Stimulated activated CD4-positive, alpha-beta T cell treated with anti-CD3 and anti-CD28 coated beads, Interleukin-12 subunit alpha, Interleukin-12 subunit beta, amount 100 ng/mL, for 48 hours (primary cell): ENCODE results near the gene PTPRN2.

Experiments used
- DNase-seq, 3 donors: peaks; one replicate each; pipeline ENCODE4 v3.0.0-alpha.2; 2020; ENCODE audit warnings: low read depth in 2 of 3, low spot score in 1 of 3

PTPRN2 gene

GRCh38 chr7:157559596-157560257 lies 1027.9 kb downstream of the PTPRN2 start:
- no peak for DNase-seq

- no peak for DNase-seq
These were observed 1028.6 kb downstream of the PTPRN2 start for GRCh38 chr7:157558875-157559595.

DNA sequence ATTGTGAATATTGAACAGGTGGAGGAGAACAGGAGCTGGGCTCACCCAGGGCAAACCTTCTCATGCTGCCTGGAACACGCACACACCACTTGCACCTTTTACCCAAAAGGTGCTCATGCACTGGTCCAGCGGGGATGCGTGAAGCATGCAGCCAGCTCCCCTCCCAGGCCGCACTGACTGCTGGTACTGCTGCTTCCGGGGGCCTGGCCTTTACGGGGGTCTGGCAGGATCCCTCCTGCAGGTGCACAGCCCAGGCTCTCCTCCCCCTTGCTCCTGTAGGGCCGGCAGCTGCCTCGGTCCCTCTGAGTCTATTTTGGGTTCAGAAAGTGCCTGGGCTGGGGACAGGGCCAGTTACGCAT lies 1029.1 kb downstream of the PTPRN2 start:
- DNase-seq: no peak

DNA sequence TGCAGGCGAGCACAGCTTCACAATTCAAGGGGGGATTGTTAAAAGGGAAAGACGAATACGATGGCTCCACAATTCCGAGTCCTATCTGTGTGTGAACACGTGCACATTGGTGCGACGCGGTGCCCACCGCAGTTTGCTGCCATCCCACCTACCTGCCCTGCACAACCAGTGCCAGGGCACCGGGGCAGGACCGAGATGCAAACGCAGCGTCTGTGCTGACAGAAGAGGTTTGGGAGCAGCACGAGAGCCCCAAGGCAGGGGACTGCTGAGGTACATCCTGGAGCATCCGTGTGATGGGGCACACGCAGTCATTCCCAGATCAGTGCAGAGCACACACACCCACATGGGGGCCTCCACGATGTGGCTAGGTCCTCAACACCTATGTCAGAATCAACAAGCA lies 1029.6 kb downstream of the PTPRN2 start:
- DNase-seq: no peak

DNA sequence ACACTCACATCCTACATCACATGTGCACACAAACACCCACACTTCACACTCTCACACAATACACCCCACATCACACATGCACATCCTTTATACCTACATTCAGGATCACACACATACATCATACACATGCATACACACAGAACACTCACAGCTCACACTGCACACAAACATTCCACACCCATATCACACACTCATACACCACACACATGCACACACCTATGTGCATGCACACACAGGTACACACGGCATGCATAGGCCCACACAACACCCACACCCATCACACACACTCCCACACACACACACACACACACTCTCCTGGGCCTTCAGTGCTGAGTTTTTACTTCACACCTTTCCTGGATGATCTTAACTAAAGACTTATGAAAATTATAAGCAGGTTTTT lies 1030.4 kb downstream of the PTPRN2 start:
- DNase-seq: no peak

GRCh38 chr7:157556642-157556944 lies 1031.0 kb downstream of the PTPRN2 start:
- DNase-seq: no peak

GRCh38 chr7:157555944-157556641 lies 1031.5 kb downstream of the PTPRN2 start:
- DNase-seq: no peak

DNA sequence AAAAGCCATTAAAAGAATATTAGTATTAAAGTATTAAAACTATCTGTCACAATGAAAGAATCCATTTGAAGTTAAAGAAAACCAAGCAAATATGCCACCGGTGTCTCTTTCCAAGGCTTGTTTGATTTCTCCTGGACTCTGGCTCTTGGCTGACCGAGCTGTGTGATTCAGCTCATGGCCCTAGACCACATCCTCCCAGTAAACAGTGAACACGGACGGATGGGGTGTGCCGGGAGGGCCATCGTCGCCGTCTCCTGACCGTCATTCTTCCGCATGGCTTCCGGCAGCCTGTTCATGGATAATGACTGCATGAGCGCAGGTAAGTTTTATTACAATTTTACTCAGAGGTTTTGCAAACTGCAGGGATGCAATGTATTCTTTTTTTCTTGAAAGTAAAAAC lies 1032.3 kb downstream of the PTPRN2 start:
- DNase-seq: no peak

DNA sequence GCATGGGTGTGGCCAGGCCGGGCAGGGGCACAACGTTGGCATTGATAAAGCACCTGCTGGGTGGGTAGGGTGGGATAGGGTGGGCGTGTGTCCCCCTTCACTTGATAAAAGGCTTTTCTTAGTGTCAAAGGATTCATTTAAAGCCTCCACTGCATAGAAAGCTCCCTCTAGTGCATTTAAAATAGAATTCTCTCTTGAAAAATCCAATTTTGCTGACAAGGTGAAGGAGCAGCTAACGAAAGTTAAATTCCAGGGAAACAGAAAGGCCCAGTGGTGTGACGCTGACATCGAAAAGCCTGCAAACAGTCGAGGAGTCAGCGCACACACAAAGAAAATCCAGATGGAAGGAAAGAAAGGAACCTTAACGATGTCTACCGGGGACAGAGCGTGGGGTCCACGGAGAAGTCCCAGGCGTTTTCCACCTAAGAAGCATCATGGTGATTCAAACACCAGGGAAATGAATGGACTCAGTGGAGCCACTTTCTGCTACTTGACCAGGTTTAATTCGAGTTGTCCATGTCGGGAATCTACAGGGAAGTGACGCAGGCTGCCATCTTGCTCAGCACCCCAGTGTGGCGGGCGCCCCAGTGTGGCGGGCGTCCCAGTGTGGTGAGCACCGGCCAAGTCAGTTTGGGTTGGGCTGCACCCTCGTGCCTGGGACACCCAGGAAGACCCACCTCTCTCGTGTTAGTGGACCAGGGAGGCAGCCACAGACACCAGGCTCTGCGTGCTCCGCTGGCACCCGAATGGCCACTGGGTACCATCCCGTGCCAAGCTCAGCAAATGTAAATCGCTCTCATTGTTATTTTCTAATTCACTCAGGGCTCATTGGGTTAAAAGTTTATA lies 1033.0 kb downstream of the PTPRN2 start:
- no peak for DNase-seq

DNA sequence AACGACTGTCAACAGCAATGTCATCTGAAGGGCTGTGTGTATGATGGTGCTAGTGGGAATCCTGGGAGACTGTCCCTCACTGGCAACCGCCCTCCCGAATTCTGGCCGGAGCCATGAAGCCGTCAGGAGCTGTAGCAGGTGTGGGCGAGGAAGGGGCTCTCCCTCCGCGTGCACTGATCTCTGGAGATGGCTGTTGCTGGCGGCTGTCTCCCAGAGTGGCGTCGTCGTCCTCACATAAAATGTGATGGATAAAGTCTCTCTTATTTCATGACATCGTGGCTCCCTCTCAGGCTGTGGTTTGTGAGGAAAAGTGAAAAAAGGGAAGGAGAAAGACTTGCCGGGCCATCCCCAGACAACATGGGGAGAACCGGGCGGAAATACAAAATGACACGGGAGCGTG lies 1034.4 kb downstream of the PTPRN2 start:
- no peak for DNase-seq

DNA sequence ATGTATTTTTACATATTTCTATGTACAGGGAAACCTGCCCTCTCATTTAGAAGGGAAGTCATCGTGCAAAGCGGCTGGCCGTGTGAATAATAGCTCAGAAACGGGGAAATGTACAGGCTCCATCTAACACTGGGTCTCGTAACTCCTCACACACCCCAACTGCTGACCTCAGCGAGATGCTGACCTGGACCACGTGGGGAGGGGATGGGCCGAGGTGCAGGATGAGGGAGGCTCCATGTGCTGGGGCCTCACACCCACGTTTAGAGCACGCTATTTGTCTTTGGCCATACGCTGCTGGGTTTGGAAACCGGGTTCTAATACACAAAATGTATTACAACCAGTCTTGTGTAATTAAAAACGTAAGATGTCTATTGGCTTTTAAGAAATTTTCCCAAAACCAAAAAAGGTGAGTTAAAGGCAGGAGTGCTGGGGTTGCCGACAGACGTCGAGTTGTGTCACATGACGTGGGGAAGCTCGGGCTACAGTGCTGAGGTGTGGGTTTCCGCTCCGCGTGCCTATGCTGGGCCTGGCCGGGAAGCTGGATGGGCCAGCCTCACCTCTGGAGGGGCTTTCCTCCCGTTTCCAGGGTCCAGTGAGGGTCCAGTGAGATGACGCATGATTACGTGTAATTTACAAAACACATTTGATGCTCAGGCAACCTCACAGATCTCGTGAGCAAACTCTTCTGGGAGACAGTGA lies 1035.2 kb downstream of the PTPRN2 start:
- DNase-seq: no peak

- no peak for DNase-seq
These were observed 1036.1 kb downstream of the PTPRN2 start for GRCh38 chr7:157551325-157552070.

DNA sequence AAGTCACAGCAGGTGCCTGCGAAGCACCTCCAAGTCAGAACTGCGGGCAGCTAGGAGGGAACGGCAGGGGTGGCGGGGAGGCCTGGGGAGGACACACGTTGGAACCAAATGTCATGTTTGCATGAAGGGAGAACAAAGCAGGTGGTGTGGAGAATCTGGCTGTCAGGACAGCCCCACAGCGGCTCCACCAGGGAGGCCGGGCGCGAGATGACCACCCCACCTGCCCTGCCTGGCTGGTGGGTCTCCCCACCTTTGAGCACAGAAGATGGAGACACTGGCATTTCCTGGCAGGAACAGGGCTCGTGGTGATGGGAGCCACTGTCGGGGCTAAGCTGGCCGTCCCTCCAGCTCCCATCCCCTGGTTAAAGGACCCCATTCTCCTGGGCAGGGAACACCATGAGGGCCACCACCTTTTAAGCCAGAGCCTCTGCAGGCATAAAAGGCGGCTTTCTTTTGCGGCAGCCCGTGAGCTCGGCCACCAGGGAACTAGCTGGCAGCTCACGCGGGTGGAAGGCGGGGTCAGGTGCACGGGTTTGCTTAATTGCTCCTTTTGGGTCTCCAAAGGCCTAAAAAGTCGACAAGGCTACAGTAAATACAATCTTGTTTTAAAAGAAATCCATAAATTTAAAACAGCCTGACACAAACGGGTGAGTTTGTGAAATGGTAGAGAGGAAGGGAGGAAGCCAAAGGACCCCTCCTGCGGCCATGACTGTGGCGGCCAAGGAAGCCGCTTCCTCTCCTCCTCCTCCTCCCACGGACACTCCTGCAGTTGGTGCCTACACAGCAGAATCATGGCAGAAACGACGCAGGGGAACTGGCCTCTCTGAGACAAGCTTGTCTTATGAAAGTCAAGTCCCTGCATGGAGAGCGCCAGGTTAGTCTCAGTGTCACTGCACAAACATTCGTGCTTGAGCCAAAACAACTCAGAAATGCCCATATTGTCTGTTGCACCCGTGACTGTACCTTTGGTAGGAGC lies 1037.0 kb downstream of the PTPRN2 start:
- no peak for DNase-seq

DNA sequence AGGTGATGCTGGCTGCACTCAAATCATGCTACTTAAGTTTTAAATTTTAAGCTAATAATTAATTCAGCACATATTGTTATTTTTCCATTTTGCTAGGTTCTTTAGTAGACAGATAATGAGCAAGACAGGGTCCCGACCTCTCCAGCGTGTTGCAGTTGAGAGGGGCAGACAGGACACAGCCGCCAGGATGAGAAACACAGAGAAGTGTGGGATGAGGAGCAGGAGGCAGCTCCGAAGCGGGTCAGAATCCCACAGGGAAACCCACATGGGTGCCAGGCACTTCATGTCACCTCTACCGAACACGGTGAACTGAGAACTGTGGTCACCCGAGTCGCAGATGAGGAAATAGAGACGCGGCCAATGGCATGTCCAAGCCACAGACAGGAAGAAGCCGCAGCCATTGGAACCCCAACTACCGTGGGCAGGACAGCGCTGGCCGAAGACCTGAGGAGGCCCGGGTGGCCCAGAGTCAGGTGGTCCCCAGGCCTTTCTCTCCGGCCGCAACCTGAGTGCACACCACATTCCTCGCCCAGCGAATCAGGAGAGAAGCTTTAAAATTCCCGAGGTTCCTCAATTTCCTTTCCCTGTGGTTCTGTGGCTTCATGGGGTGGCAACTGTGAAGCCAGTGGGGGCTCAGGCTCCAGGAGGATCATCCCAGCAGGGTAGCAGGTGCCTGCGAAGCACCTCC lies 1037.9 kb downstream of the PTPRN2 start:
- no peak for DNase-seq

GRCh38 chr7:157548691-157549303 lies 1038.8 kb downstream of the PTPRN2 start:
- DNase-seq: no peak

DNA sequence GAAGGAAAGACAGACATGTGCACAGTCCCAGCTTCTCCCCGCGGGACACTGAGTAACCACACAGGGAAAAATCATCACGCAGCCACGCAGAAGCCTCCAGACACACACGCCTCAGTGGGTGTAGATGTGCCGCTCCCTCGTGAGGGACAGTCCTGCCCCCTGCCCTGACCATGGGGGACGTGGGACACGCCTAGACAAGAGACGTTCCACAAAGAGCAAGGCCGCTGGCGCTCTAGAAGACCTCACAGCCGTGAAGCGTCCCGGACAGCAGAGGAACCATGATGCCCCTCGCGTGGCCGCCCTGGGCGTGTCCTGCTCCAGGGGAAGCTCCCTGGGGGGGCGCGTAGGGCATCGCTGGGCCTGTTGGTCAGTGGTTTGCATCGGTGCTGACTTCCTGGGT lies 1040.0 kb downstream of the PTPRN2 start:
- DNase-seq: no peak

GRCh38 chr7:157547102-157547501 lies 1040.5 kb downstream of the PTPRN2 start:
- no peak for DNase-seq

DNA sequence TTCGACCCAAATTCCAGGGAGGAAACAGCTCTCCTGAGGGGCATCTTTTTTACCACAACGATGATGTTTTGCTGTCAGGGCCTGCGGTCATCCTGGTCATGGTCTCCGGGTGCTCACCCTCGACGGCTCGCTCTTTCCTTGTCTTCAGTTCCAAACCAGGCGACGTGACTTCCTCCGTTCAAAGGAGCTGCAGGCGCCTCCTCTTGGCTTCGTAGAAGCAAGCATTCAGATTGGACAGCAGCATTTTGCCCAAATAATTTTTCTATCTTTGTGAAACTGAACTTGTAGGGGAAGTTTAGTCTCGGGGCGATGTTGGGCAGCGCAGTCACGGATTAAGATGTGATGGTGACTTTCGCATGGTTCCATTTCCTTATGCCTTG lies 1042.0 kb downstream of the PTPRN2 start:
- no peak for DNase-seq
